GM12878 (cell line): ENCODE results near the gene TCF4. TPM values are rescaled to one million over a fixed set of nuclear protein-coding genes. Genes with fewer than 3 reads are reported as not detected.

Experiments
- CHD2 ChIP-seq: IDR thresholded peaks from 2 replicates; pipeline ENCODE4 v1.6.1; 2011; ENCODE audit warnings: low read depth, low read length, improper control_type of control experiment, borderline replicate concordance
- CTCF ChIP-seq, 3 experiments: IDR thresholded peaks in 2 of 3; conservative IDR thresholded peaks in 1 of 3; 2 replicates each; pipeline ENCODE4 v1.5.1; 2011; ENCODE audit warnings: low read depth in 3 of 3, low read length in 3 of 3, mild to moderate bottlenecking in 3 of 3, control low read depth in 2 of 3, moderate library complexity in 2 of 3, inconsistent platforms in 1 of 3, mixed read lengths in 1 of 3; ENCODE audit not compliant: control insufficient read depth in 2 of 3, insufficient read depth in 1 of 3; ENCODE audit errors: extremely low read depth in 1 of 3
- EP300 ChIP-seq, 2 experiments: fragments of 150-350 bp in 1 of 2; IDR thresholded peaks; 2 replicates each; pipeline ENCODE4 v1.6.1; 2011 to 2012; ENCODE audit warnings: low read depth in 2 of 2, low read length in 2 of 2, borderline replicate concordance in 1 of 2, improper control_type of control experiment in 1 of 2, inconsistent platforms in 1 of 2; ENCODE audit not compliant: control insufficient read depth in 1 of 2
- GATAD2B ChIP-seq: fragments of 450-650 bp; conservative IDR thresholded peaks from 2 replicates; pipeline ENCODE4 v1.6.1; 2017; ENCODE audit warnings: low read depth, mild to moderate bottlenecking, moderate library complexity
- IKZF1 ChIP-seq: fragments of 450-650 bp; conservative IDR thresholded peaks from 2 replicates; pipeline ENCODE4 v1.6.1; 2017; ENCODE audit warnings: antibody characterized with exemption, mild to moderate bottlenecking
- IRF4 ChIP-seq: IDR thresholded peaks from 2 replicates; pipeline ENCODE4 v1.6.1; 2011; ENCODE audit warnings: low read depth, low read length
- IRF5 ChIP-seq: fragments of 450-650 bp; IDR thresholded peaks from 2 replicates; pipeline ENCODE4 v1.6.1; 2017; ENCODE audit warnings: borderline replicate concordance
- MYB ChIP-seq: fragments of 150-350 bp; IDR thresholded peaks from 2 replicates; pipeline ENCODE4 v1.6.1; 2014; ENCODE audit warnings: mild to moderate bottlenecking, low read depth, low read length, borderline replicate concordance
- RBBP5 ChIP-seq: fragments of 200-600 bp; sonication (generic); conservative IDR thresholded peaks from 2 replicates; pipeline ENCODE4 v1.6.1; 2016
- RFX5 ChIP-seq: IDR thresholded peaks from 2 replicates; pipeline ENCODE4 v1.6.1; 2011; ENCODE audit warnings: low read depth, low read length, improper control_type of control experiment
- SIX5 ChIP-seq: IDR thresholded peaks from 2 replicates; pipeline ENCODE4 v1.6.1; 2011; ENCODE audit warnings: mild to moderate bottlenecking, low read depth, low read length, moderate library complexity; ENCODE audit not compliant: severe bottlenecking
- SMC3 ChIP-seq: IDR thresholded peaks from 2 replicates; pipeline ENCODE4 v1.6.1; 2011; ENCODE audit warnings: low read length, improper control_type of control experiment, borderline replicate concordance
- YBX1 ChIP-seq: fragments of 450-650 bp; IDR thresholded peaks from 2 replicates; pipeline ENCODE4 v1.6.1; 2016; ENCODE audit warnings: antibody characterized with exemption
- ZNF217 ChIP-seq: fragments of 450-650 bp; IDR thresholded peaks from 2 replicates; pipeline ENCODE4 v1.6.1; 2017; ENCODE audit warnings: antibody characterized with exemption, mild to moderate bottlenecking
- ZNF384 ChIP-seq: IDR thresholded peaks from 2 replicates; pipeline ENCODE4 v1.6.1; 2012; ENCODE audit warnings: low read depth, mild to moderate bottlenecking, low read length, improper control_type of control experiment, borderline replicate concordance
- polyA plus RNA-seq, 11 experiments: library from polyadenylated mRNA; depleted of rRNA in 4 of 11; unstranded in 6 of 11; stranded (reverse) in 5 of 11; fragments of >200 nt; fragmentation: Nextera tagmentation in 4 of 11; fragmentation: Illumina TruSeq in 1 of 11; extraction: Ambion mirVana in 4 of 11; extraction: Trizol in 1 of 11; gene quantifications; 1 replicate in 1 of 11; 2 replicates in 10 of 11; pipeline versions ENCODE4 v1.2.1 to v1.2.3, GENCODE V29; 2011 to 2016; ENCODE audit warnings: inconsistent platforms in 2 of 11, missing spikeins in 2 of 11, low read depth in 1 of 11
- total RNA-seq, 4 experiments: library from RNA; depleted of rRNA in 3 of 4; stranded (reverse); fragments of >200 nt in 3 of 4; fragmentation: Illumina TruSeq in 1 of 4; extraction: Trizol in 1 of 4; gene quantifications; 2 replicates each; pipeline versions ENCODE4 v1.2.1 to v1.2.3, GENCODE V29; 2013 to 2021

The TCF4 gene
- total and polyA plus RNA-seq, 10 of the 15 experiments (the other 5 are each of a cell fraction or from before 2014, with no cell fraction given) = 15.2 to 94.0 (median 31.5) TPM

GRCh38 chr18:55275039-55275901 is 312.7 kb downstream of the TCF4 start (continued):
- no peak for TF ChIP-seq ZNF217
- no peak for TF ChIP-seq RFX5
- no peak for TF ChIP-seq IRF4
- no peak for TF ChIP-seq IKZF1
- TF ChIP-seq EP300 (IDR thresholded peaks at IDR 0.05; ENCODE audit: borderline replicate concordance in 1 of 2, control insufficient read depth in 1 of 2, low read depth in 2 of 2, low read length in 2 of 2) = no peak
- TF ChIP-seq IRF5 = no peak
- peak; percentile 52; the same call in 1 of the 2 replicates for TF ChIP-seq SMC3
- TF ChIP-seq YBX1 = no peak
- TF ChIP-seq MYB = no peak
- no peak for TF ChIP-seq GATAD2B
- peak; percentile 4 to 25 (median 22); a peak in 3 of 6 replicates for TF ChIP-seq CTCF (IDR thresholded peaks at IDR 0.05 in 2 of 3, conservative IDR thresholded peaks at IDR 0.05 in 1 of 3; ENCODE audit: control insufficient read depth in 2 of 3, extremely low read depth in 1 of 3, insufficient read depth in 1 of 3, low read depth in 3 of 3, low read length in 3 of 3)
- TF ChIP-seq RBBP5 = no peak
- no peak for TF ChIP-seq CHD2
- TF ChIP-seq ZNF384 = peak; percentile 92
- TF ChIP-seq SIX5 = no peak
- TF ChIP-seq, all 136 proteins: peak for 4
